ENCODE measurements around the gene ARID3A. TPM values are rescaled to one million over a fixed set of nuclear protein-coding genes. Genes with fewer than 3 reads are reported as not detected.

The ARID3A gene
- total and polyA plus RNA-seq, 2 of the 13 experiments (the other 11 are each of a cell fraction or from before 2014, with no cell fraction given), result 71.3 to 77.9 TPM

GRCh38 chr19:984165-984967 lies 58.5 kb downstream of the ARID3A start, which contains the start of gene WDR18 (continued):
- TF ChIP-seq RERE (CRISPR knock-in tag; IDR thresholded peaks at IDR 0.05; ENCODE audit: low read depth) (no peak), ZKSCAN5 (CRISPR knock-in tag; IDR thresholded peaks at IDR 0.05) (no peak), POLR2AphosphoS2 (IDR thresholded peaks at IDR 0.05; ENCODE audit: low read depth, low read length) (no peak), NR2C2 (CRISPR knock-in tag; IDR thresholded peaks at IDR 0.05; ENCODE audit: borderline replicate concordance) (peak; percentile 89), ZKSCAN8 (CRISPR knock-in tag; IDR thresholded peaks at IDR 0.05; ENCODE audit: borderline replicate concordance) (0 out of 2 replicates have a peak, but pooled peaks have one; percentile 17), MAX (IDR thresholded peaks at IDR 0.05) (peak; percentile 92), ZXDC (CRISPR knock-in tag; IDR thresholded peaks at IDR 0.05) (no peak), ZBED4 (CRISPR knock-in tag; IDR thresholded peaks at IDR 0.05; ENCODE audit: borderline replicate concordance) (no peak), NR1H2 (CRISPR knock-in tag; IDR thresholded peaks at IDR 0.05; ENCODE audit: borderline replicate concordance, low read depth) (peak; percentile 31; the same call in 1 of the 2 replicates), ZBTB7A (CRISPR knock-in tag; IDR thresholded peaks at IDR 0.05) (peak; percentile 96), WIZ (CRISPR knock-in tag; IDR thresholded peaks at IDR 0.05) (0 out of 2 replicates have a peak, but pooled peaks have one; percentile 80), SOX5 (CRISPR knock-in tag; IDR thresholded peaks at IDR 0.05; ENCODE audit: borderline replicate concordance) (no peak; the same call in 1 of the 2 replicates), MAFG (CRISPR knock-in tag; IDR thresholded peaks at IDR 0.05) (no peak), NFE2L1 (CRISPR knock-in tag; IDR thresholded peaks at IDR 0.05; ENCODE audit: borderline replicate concordance) (no peak), SCMH1 (CRISPR knock-in tag; IDR thresholded peaks at IDR 0.05; ENCODE audit: borderline replicate concordance) (no peak), HDAC2 (CRISPR knock-in tag; IDR thresholded peaks at IDR 0.05) (peak; percentile 70), ZNF256 (CRISPR knock-in tag; conservative IDR thresholded peaks at IDR 0.05) (no peak)

All from HepG2 (cell line).